ENCODE data around the gene YIF1A. TPM values are rescaled to one million over a fixed set of nuclear protein-coding genes. Genes with fewer than 3 reads are reported as not detected.

Gene YIF1A
- total RNA-seq, 1 experiment from 2014 or later = 64.3 TPM

DNA sequence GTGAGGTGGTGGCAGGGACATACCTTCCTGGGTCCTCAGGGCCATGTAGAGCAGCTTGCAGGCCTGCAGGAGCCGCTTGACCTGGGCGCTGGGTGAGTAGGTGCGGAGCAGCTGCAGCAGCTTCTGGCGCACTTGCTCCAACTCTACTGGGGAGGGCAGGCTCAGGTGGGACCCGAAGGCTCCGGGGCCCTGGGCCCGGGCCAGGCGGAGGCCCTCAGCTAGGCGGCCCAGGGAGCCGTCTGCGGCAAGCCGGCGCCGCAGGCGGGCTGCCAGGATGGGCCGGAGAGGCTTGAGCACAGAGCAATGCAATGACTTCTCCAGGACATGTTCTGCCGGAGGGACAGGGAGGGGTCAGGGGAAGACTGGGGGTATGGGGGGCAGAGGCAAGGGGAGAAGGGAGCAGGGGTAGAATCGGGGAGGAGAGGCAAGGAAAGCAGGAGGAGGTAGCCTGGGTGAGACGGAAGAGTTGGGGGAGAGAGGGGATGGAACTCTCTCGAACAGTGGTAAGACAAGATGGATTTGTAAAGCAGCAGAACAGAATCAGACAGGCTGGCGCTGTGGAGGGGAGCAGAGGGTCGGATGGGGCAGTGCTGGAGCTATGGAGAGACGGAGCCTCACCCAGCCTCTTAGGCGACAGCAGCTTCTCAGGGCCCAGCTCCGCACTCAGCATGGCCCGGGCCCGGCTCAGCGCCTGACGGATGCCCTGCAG lies 45.1 kb upstream of the YIF1A start:
- no peak overlapping the region for H2AFZ ChIP-seq (ENCODE audit: low read length)
- H3K79me1 ChIP-seq (ENCODE audit: insufficient read depth, low read depth, low read length, poor library complexity, severe bottlenecking) = no peaks in the 10 kb centered on the region
- H2BK120ac ChIP-seq (ENCODE audit: low read depth, low read length, poor library complexity, severe bottlenecking) = no peak overlapping the region
- H3K9me3 ChIP-seq (ENCODE audit: control insufficient read depth, low read depth, low read length) = no peaks in the 10 kb centered on the region
- H3K18ac ChIP-seq (ENCODE audit: insufficient read length, low read depth, low read length) = no peak overlapping the region
- H3K23ac ChIP-seq (ENCODE audit: insufficient read length, low read depth, low read length) = no peak overlapping the region
- H2AK5ac ChIP-seq (ENCODE audit: insufficient read length, low read length) = no peak overlapping the region
- no peak overlapping the region for H3K27ac ChIP-seq (ENCODE audit: insufficient read length, low read depth, low read length)
- H3K27me3 ChIP-seq (ENCODE audit: insufficient read depth, low read length) = no peaks in the 10 kb centered on the region; the same call in 1 of the 2 replicates
- H2BK15ac ChIP-seq (ENCODE audit: low read depth, low read length) = no peak overlapping the region
- TF ChIP-seq, protein P1, sequence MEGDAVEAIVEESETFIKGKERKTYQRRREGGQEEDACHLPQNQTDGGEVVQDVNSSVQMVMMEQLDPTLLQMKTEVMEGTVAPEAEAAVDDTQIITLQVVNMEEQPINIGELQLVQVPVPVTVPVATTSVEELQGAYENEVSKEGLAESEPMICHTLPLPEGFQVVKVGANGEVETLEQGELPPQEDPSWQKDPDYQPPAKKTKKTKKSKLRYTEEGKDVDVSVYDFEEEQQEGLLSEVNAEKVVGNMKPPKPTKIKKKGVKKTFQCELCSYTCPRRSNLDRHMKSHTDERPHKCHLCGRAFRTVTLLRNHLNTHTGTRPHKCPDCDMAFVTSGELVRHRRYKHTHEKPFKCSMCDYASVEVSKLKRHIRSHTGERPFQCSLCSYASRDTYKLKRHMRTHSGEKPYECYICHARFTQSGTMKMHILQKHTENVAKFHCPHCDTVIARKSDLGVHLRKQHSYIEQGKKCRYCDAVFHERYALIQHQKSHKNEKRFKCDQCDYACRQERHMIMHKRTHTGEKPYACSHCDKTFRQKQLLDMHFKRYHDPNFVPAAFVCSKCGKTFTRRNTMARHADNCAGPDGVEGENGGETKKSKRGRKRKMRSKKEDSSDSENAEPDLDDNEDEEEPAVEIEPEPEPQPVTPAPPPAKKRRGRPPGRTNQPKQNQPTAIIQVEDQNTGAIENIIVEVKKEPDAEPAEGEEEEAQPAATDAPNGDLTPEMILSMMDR (conservative IDR thresholded peaks at IDR 0.05) = no peak
- no peak overlapping the region for H3K14ac ChIP-seq (ENCODE audit: insufficient read depth, low read length)
- H3K4me2 ChIP-seq (ENCODE audit: insufficient read depth, insufficient read length, low read length) = no peak overlapping the region
- no peak overlapping the region for H3K56ac ChIP-seq (ENCODE audit: insufficient read length, low read depth, low read length)
- Mint-ChIP-seq H3K4me3 (no peak overlapping the region), H3K27me3 (ENCODE audit: low read depth) (peaks cover 4% of the 10 kb centered on the region), H3K36me3 (ENCODE audit: insufficient read depth in 1 of 3, low read depth in 3 of 3) (peaks cover 2 to 15% (median 10%) of the 10 kb centered on the region in 3 experiments; a peak in 5 of 7 replicates), H3K4me1 (peaks cover 20 to 21% of the 10 kb centered on the region in 2 experiments), H3K9me3 (no peaks in the 10 kb centered on the region), H3K27ac (no peak overlapping the region)
- no peak overlapping the region for H3K9ac ChIP-seq (ENCODE audit: extremely low read depth, insufficient read length, low read length)
- WGBS (ENCODE audit: extremely low coverage, insufficient read length, low lambda C conversion rate) = no CpG with 5 or more reads among the region's 29 CpGs
- no peaks in the 10 kb centered on the region for H3K23me2 ChIP-seq (ENCODE audit: insufficient read length, low read depth, low read length, poor library complexity, severe bottlenecking)
- H4K91ac ChIP-seq (ENCODE audit: insufficient read length, low read depth, low read length) = no peak overlapping the region
- no peaks in the 10 kb centered on the region for H3K4me1 ChIP-seq (ENCODE audit: insufficient read depth, low read length)
- H4K5ac ChIP-seq (ENCODE audit: insufficient read length, low read depth, low read length) = no peak overlapping the region
- no peak overlapping the region for H2BK5ac ChIP-seq (ENCODE audit: insufficient read length, low read length)
- H3K79me2 ChIP-seq (ENCODE audit: insufficient read depth, low read length) = no peaks in the 10 kb centered on the region
- H4K8ac ChIP-seq (replicated peaks; ENCODE audit: insufficient read length, low read depth, low read length) = no peak overlapping the region
- DNase-seq = no peak
- H2BK20ac ChIP-seq (ENCODE audit: low read depth, low read length, poor library complexity, severe bottlenecking) = no peak overlapping the region
- no peak overlapping the region for H3T11ph ChIP-seq (ENCODE audit: low read length)
- H3K4ac ChIP-seq (ENCODE audit: low read depth, low read length) = no peak overlapping the region
- no peak overlapping the region for H2BK12ac ChIP-seq (ENCODE audit: insufficient read length, low read depth, low read length)
- no peaks in the 10 kb centered on the region for H4K20me1 ChIP-seq (ENCODE audit: control insufficient read depth, insufficient read depth, insufficient read length)

Data from H9 (cell line).